ENCODE measurements around the gene IGSF21. TPM values are rescaled to one million over a fixed set of nuclear protein-coding genes. Genes with fewer than 3 reads are reported as not detected.

The IGSF21 gene
- total RNA-seq, 1 experiment from 2014 or later = 30.5 TPM

GRCh38 chr1:18089488-18089887, 18.1 kb upstream of the IGSF21 start (continued):
- no peak for TF ChIP-seq JUN (CRISPR knock-in tag; IDR thresholded peaks at IDR 0.05)
- TF ChIP-seq AR (CRISPR knock-in tag; IDR thresholded peaks at IDR 0.05) = no peak
- TF ChIP-seq NFATC4 (CRISPR knock-in tag; IDR thresholded peaks at IDR 0.05) = no peak
- no peak for TF ChIP-seq CDX4 (CRISPR knock-in tag; IDR thresholded peaks at IDR 0.05; ENCODE audit: borderline replicate concordance)

GRCh38 chr1:18090636-18091035, 17.0 kb upstream of the IGSF21 start:
- no peak overlapping the region for H3K4me3 Mint-ChIP-seq
- H3K36me3 Mint-ChIP-seq = peaks cover 16% of the 10 kb centered on the region
- H3K4me1 Mint-ChIP-seq = peaks cover 47% of the 10 kb centered on the region
- POLR2A ChIA-PET = no interaction called here
- no peak overlapping the region for H3K27ac Mint-ChIP-seq
- TF ChIP-seq PRRX2 (CRISPR knock-in tag; IDR thresholded peaks at IDR 0.05) = no peak
- TF ChIP-seq, protein P1, sequence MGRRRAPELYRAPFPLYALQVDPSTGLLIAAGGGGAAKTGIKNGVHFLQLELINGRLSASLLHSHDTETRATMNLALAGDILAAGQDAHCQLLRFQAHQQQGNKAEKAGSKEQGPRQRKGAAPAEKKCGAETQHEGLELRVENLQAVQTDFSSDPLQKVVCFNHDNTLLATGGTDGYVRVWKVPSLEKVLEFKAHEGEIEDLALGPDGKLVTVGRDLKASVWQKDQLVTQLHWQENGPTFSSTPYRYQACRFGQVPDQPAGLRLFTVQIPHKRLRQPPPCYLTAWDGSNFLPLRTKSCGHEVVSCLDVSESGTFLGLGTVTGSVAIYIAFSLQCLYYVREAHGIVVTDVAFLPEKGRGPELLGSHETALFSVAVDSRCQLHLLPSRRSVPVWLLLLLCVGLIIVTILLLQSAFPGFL (CRISPR knock-in tag; IDR thresholded peaks at IDR 0.05; ENCODE audit: borderline replicate concordance) = no peak
- peak; percentile 72; the same call in 1 of the 2 replicates for TF ChIP-seq ZNF281 (CRISPR knock-in tag; IDR thresholded peaks at IDR 0.05)
- TF ChIP-seq NR3C1 (CRISPR knock-in tag; conservative IDR thresholded peaks at IDR 0.05; ENCODE audit: low read depth) = no peak
- no peak for TF ChIP-seq RELA (CRISPR knock-in tag; IDR thresholded peaks at IDR 0.05; ENCODE audit: borderline replicate concordance)
- H3K27me3 Mint-ChIP-seq (ENCODE audit: low read depth) = peaks cover 54% of the 10 kb centered on the region
- peaks cover 23% of the 10 kb centered on the region for H3K9me3 Mint-ChIP-seq
- CTCF ChIA-PET = interaction anchor here (0.9 to 2.5 kb wide), 7 partner anchors 10 to 485 kb away, joined by 3 to 27 read pairs (median 3); no protein-coding TSS in a partner anchor
- DNase-seq (ENCODE audit: low spot score) (peak; percentile 55), ATAC-seq (peak; percentile 78)

- ChIA-PET CTCF (interaction anchor here (0.9 to 2.5 kb wide), 7 partner anchors 8 to 490 kb away, joined by 3 to 27 read pairs (median 5); no protein-coding TSS in a partner anchor), POLR2A (interaction anchor here (0.6 kb wide), 1 partner anchor 186 kb away, joined by 3 read pairs; no protein-coding TSS in a partner anchor)
- H3K4me3 Mint-ChIP-seq = no peak overlapping the region
- no peak for DNase-seq (ENCODE audit: low spot score)
- peaks cover 57% of the 10 kb centered on the region for H3K27me3 Mint-ChIP-seq (ENCODE audit: low read depth)
- H3K4me1 Mint-ChIP-seq = peaks cover 56% of the 10 kb centered on the region
- peaks cover 26% of the 10 kb centered on the region for H3K9me3 Mint-ChIP-seq
- no peak overlapping the region for H3K27ac Mint-ChIP-seq
- H3K36me3 Mint-ChIP-seq = peaks cover 18% of the 10 kb centered on the region
- no peak for ATAC-seq
- TF ChIP-seq KAT7 (CRISPR knock-in tag; IDR thresholded peaks at IDR 0.05; ENCODE audit: borderline replicate concordance) (no peak), FOXK1 (CRISPR knock-in tag; IDR thresholded peaks at IDR 0.05) (no peak), SMAD4 (CRISPR knock-in tag; IDR thresholded peaks at IDR 0.05) (no peak), OVOL2 (CRISPR knock-in tag; IDR thresholded peaks at IDR 0.05; ENCODE audit: borderline replicate concordance) (no peak), CTCF (IDR thresholded peaks at IDR 0.05) (no peak), CREM (CRISPR knock-in tag; IDR thresholded peaks at IDR 0.05) (no peak), USF2 (CRISPR knock-in tag; IDR thresholded peaks at IDR 0.05) (no peak), TEAD4 (CRISPR knock-in tag; IDR thresholded peaks at IDR 0.05) (no peak), ESRRA (CRISPR knock-in tag; IDR thresholded peaks at IDR 0.05; ENCODE audit: borderline replicate concordance) (no peak)
- TF ChIP-seq, protein P2, sequence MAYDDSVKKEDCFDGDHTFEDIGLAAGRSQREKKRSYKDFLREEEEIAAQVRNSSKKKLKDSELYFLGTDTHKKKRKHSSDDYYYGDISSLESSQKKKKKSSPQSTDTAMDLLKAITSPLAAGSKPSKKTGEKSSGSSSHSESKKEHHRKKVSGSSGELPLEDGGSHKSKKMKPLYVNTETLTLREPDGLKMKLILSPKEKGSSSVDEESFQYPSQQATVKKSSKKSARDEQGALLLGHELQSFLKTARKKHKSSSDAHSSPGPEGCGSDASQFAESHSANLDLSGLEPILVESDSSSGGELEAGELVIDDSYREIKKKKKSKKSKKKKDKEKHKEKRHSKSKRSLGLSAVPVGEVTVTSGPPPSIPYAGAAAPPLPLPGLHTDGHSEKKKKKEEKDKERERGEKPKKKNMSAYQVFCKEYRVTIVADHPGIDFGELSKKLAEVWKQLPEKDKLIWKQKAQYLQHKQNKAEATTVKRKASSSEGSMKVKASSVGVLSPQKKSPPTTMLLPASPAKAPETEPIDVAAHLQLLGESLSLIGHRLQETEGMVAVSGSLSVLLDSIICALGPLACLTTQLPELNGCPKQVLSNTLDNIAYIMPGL (CRISPR knock-in tag; IDR thresholded peaks at IDR 0.05) = no peak
These were observed 15.7 kb upstream of the IGSF21 start for GRCh38 chr1:18091660-18092446.

Measured in WTC11 (cell line).